ENCODE data around the gene RLBP1. TPM values are rescaled to one million over a fixed set of nuclear protein-coding genes. Genes with fewer than 3 reads are reported as not detected.
A peak's percentile ranks its signal among the peaks of the same experiment; 100 is the strongest.

Gene RLBP1
- total RNA-seq, 6 experiments from 2014 or later: not detected

DNA sequence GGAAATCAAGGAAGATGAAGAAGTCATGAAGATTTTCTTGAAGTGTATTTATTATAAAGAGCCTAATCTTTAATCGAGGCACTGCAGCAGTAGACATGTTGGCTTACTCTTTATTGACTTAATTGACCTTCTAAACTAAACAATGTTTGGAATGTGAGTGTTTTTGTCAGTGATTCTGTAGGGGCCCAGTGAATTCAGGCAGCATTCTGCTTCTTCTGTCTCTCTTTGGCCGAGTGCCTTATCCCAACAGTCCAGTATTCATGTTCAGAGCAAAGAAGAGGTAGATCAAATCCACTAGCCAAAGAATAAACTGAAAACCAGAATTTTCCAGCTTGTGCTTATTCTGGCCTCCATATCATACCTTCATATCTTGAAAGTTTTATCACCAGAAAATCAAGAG lies 55.7 kb downstream of the RLBP1 start:
- H3K27ac ChIP-seq: peak overlapping the region in 2 of 3 donors; percentile 29 to 38
- intact Hi-C loops (cut with DNase I): no loop called here
- no peak overlapping the region for H3K4me3 ChIP-seq
- ATAC-seq (peak; percentile 40 to 62 (median 45)), DNase-seq (no peak)
- no peaks in the 10 kb centered on the region for H3K9me3 ChIP-seq
- H3K36me3 ChIP-seq: peaks cover 0 to 16% (median 6%) of the 10 kb centered on the region in 4 donors
- TF ChIP-seq, protein P1, sequence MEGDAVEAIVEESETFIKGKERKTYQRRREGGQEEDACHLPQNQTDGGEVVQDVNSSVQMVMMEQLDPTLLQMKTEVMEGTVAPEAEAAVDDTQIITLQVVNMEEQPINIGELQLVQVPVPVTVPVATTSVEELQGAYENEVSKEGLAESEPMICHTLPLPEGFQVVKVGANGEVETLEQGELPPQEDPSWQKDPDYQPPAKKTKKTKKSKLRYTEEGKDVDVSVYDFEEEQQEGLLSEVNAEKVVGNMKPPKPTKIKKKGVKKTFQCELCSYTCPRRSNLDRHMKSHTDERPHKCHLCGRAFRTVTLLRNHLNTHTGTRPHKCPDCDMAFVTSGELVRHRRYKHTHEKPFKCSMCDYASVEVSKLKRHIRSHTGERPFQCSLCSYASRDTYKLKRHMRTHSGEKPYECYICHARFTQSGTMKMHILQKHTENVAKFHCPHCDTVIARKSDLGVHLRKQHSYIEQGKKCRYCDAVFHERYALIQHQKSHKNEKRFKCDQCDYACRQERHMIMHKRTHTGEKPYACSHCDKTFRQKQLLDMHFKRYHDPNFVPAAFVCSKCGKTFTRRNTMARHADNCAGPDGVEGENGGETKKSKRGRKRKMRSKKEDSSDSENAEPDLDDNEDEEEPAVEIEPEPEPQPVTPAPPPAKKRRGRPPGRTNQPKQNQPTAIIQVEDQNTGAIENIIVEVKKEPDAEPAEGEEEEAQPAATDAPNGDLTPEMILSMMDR (IDR thresholded peaks at IDR 0.05): no peak
- TF ChIP-seq POLR2A (IDR thresholded peaks at IDR 0.05): no peak
- no peaks in the 10 kb centered on the region for H3K27me3 ChIP-seq
- 6% methylated on average over 2 of the region's 2 CpGs for WGBS (ENCODE audit: insufficient coverage, low coverage, low lambda C conversion rate, missing lambda C conversion rate)
- peaks cover 0 to 37% (median 16%) of the 10 kb centered on the region in 4 donors for H3K4me1 ChIP-seq

DNA sequence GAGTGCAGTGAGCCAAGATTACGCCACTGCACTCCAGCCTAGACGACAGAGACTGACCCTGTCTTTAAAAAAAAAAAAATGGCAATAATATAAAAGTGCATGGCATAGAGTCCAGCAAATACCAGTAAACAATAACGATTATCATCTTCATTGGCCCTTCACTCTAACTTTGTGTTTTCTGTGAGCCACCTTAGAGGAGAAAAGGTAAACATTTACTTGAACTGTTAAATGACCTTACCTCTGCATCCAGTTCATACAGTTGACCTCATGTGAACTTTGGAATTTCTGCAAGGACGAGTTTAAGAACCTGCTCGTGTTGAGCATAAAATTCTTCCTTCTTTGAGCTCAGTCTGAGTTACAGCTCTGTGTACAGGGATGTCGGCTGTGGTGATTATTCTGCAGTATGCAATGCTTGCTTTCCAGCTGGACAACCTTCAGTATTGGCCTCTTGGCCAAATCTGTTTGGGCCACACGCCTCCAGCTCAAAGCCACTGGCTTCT lies 56.6 kb downstream of the RLBP1 start:
- Histone ChIP-seq H3K27me3 (no peaks in the 10 kb centered on the region), H3K4me3 (no peak overlapping the region), H3K9me3 (no peaks in the 10 kb centered on the region), H3K36me3 (peaks cover 0 to 21% (median 8%) of the 10 kb centered on the region in 4 donors), H3K27ac (peak overlapping the region in 1 of 3 donors; percentile 38), H3K4me1 (peaks cover 0 to 37% (median 16%) of the 10 kb centered on the region in 4 donors)
- intact Hi-C loops (cut with DNase I): no loop called here
- 25% methylated on average over 7 of the region's 7 CpGs for WGBS (ENCODE audit: insufficient coverage, low coverage, low lambda C conversion rate, missing lambda C conversion rate)
- DNase-seq (no peak), ATAC-seq (peak; percentile 73 to 88 (median 74))
- no peak for TF ChIP-seq POLR2A (IDR thresholded peaks at IDR 0.05)
- TF ChIP-seq, protein P1 (IDR thresholded peaks at IDR 0.05): no peak

DNA sequence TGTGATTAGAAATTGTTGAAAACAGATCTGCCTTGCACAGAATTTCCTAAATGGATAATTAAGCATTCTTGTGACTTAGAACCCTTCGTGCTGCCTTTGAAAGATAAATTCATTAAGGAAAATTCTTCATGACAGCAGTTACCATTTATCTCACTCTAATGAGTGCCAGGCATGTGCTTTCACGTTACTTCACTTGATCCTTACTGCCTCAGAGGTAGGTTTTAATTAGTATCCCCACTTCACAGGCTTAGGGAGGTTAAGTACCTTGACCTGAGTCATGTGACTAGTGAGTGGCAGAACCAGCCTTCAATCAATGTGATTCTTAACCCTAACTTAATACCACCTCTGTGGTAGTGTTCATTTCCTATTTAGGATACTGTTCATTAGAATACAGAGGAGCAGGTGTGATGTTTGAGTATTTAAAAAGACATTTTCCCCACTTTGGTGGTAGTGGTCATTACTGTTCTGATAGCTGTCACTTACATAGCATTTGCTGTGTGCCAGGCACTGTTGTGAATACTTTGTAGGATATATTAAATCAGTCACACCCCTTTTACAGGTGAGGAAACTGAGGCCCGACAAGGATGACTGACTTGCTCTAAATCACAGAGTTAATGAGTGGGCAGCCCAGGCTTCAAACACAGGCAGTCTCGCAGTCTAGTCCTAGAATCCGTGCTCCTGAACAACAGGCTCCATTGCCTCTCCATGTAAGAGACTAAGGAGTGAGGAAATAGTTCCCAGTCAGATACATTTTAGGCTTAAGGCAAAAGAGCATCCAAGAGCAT lies 57.9 kb downstream of the RLBP1 start:
- no peaks in the 10 kb centered on the region for H3K9me3 ChIP-seq
- no peak overlapping the region for H3K4me3 ChIP-seq
- 82% methylated on average over 5 of the region's 5 CpGs for WGBS (ENCODE audit: insufficient coverage, low coverage, low lambda C conversion rate, missing lambda C conversion rate)
- peaks cover 0 to 37% (median 16%) of the 10 kb centered on the region in 4 donors for H3K4me1 ChIP-seq
- H3K27me3 ChIP-seq: no peaks in the 10 kb centered on the region
- ATAC-seq (no peak), DNase-seq (no peak)
- H3K36me3 ChIP-seq: peaks cover 0 to 24% (median 9%) of the 10 kb centered on the region in 4 donors
- intact Hi-C loops (cut with DNase I): no loop called here
- H3K27ac ChIP-seq: no peak overlapping the region
- TF ChIP-seq, protein P1 (IDR thresholded peaks at IDR 0.05): no peak
- no peak for TF ChIP-seq POLR2A (IDR thresholded peaks at IDR 0.05)

DNA sequence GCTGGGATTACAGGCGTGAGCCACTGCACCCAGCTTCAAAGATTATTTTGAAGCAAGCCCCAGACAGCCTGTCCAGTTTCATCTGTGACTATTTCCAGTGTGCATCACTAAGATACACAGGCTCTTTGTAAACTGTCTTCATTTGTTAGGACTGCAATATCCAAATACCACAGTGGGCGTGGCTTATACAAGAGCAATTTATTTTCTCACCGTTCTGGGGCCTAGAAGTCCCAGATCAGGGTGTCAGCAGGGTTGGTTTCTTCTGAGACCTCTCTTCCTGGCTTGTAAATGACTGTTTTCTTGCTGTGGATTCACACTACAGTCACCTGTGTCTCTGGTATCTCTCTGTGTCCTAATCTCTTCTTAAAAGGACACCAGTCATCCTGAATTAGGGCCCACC lies 59.7 kb downstream of the RLBP1 start:
- WGBS (ENCODE audit: insufficient coverage, low coverage, low lambda C conversion rate, missing lambda C conversion rate): 42% methylated on average over 2 of the region's 3 CpGs
- no peaks in the 10 kb centered on the region for H3K9me3 ChIP-seq
- DNase-seq (no peak), ATAC-seq (no peak)
- intact Hi-C loops (cut with DNase I): no loop called here
- H3K27me3 ChIP-seq: no peaks in the 10 kb centered on the region
- H3K36me3 ChIP-seq: peaks cover 0 to 33% (median 16%) of the 10 kb centered on the region in 4 donors
- no peak overlapping the region for H3K4me3 ChIP-seq
- H3K4me1 ChIP-seq: peaks cover 0 to 35% (median 14%) of the 10 kb centered on the region in 4 donors
- H3K27ac ChIP-seq: no peak overlapping the region
- TF ChIP-seq, protein P1 (IDR thresholded peaks at IDR 0.05): no peak
- TF ChIP-seq POLR2A (IDR thresholded peaks at IDR 0.05): no peak

Other genes with a start within 250 kb of the RLBP1 start
- 100 to 1,000 TPM; 136 to 392 (median 315) TPM for gene ABHD2, start 133.1 kb downstream of the RLBP1 start, total RNA-seq
- gene FANCI, start 22.4 kb upstream of the RLBP1 start, total RNA-seq: 1 to 10 TPM in 5 of 6 experiments, under 1 TPM in 1; 0.98 to 7.2 (median 2.8) TPM
- 10 to 100 TPM; 26.3 to 34.7 (median 30.3) TPM for gene POLG, start 113.2 kb upstream of the RLBP1 start, total RNA-seq

All from right lobe of liver (tissue), 6 donors.